Natural killer cell (primary cell): ENCODE results near the gene FEM1B. TPM values are rescaled to one million over a fixed set of nuclear protein-coding genes. Genes with fewer than 3 reads are reported as not detected.

Experiments used
- ATAC-seq, 3 donors: fragments of 150-1000 bp in 2 of 3; fragments of 200-7000 bp in 1 of 3; cut with Tn5 transposase; 1 replicate in 1 of 3; 2 replicates in 2 of 3; pipeline ENCODE4 v1.10.0; 2021; ENCODE audit warnings: mild to moderate bottlenecking in 2 of 3, moderate library complexity in 2 of 3
- DNase-seq, 2 donors: peaks; one replicate each; pipeline versions ENCODE4 v3.0.0 to v3.0.0-alpha.2; 2013 to 2021; ENCODE audit warnings: mixed read lengths in 1 of 2
- H3K27ac ChIP-seq: one replicate; pipeline ENCODE4 v1.5.1; 2013; ENCODE audit warnings: mild to moderate bottlenecking, low read length
- H3K27me3 ChIP-seq: one replicate; pipeline ENCODE4 v1.6.1; 2013; ENCODE audit warnings: low read length; ENCODE audit not compliant: control insufficient read depth, insufficient read depth
- H3K36me3 ChIP-seq: one replicate; pipeline ENCODE4 v1.6.1; 2013; ENCODE audit warnings: low read length; ENCODE audit not compliant: control insufficient read depth, insufficient read depth
- H3K4me1 ChIP-seq: one replicate; pipeline ENCODE4 v1.6.1; 2013; ENCODE audit warnings: low read length; ENCODE audit not compliant: control insufficient read depth, insufficient read depth
- H3K4me3 ChIP-seq: one replicate; pipeline ENCODE4 v1.5.1; 2013; ENCODE audit warnings: low read length
- H3K9me3 ChIP-seq: one replicate; pipeline ENCODE4 v1.6.1; 2013; ENCODE audit warnings: low read length; ENCODE audit not compliant: control insufficient read depth, insufficient read depth
- H3K27ac Mint-ChIP-seq, 2 donors: one replicate each; pipeline ENCODE4 v1.8.0; 2022; ENCODE audit warnings: mild to moderate bottlenecking in 2 of 2, mixed read lengths in 2 of 2, moderate library complexity in 1 of 2
- H3K27me3 Mint-ChIP-seq, 2 donors: one replicate each; pipeline ENCODE4 v1.8.0; 2022; ENCODE audit warnings: low read depth in 2 of 2, mixed read lengths in 2 of 2
- H3K36me3 Mint-ChIP-seq: one replicate; pipeline ENCODE4 v1.8.0; 2022; ENCODE audit warnings: mixed read lengths
- H3K4me1 Mint-ChIP-seq, 2 donors: one replicate each; pipeline ENCODE4 v1.8.0; 2022; ENCODE audit warnings: mixed read lengths in 2 of 2
- H3K4me3 Mint-ChIP-seq: one replicate; pipeline ENCODE4 v1.8.0; 2022; ENCODE audit warnings: mild to moderate bottlenecking, moderate library complexity, mixed read lengths
- H3K9me3 Mint-ChIP-seq, 2 donors: one replicate each; pipeline ENCODE4 v1.8.0; 2022; ENCODE audit warnings: mixed read lengths in 2 of 2
- WGBS: methylation state at CpG from one replicate; pipeline ENCODE4 v1.1.7; 2013; ENCODE audit warnings: missing lambda C conversion rate; ENCODE audit not compliant: insufficient coverage; 5-methylcytosine and 5-hydroxymethylcytosine counted together
- intact Hi-C: fragments of 100-400 bp; cut with micrococcal nuclease; formaldehyde crosslinking; loops from one replicate; pipeline ENCODE4 v1.14.2; 2022
- total RNA-seq, 4 donors: library from RNA; stranded (reverse); fragments of 120-200 nt in 1 of 4; gene quantifications; one replicate each; pipeline versions ENCODE4 v1.2.3 to v1.2.4, GENCODE V29; 2013 to 2022
- TF ChIP-seq, protein P1 (sequence below): fragments of 200-600 bp; IDR thresholded peaks from one replicate; pipeline ENCODE4 v1.8.0; 2022; ENCODE audit warnings: antibody characterized with exemption

Gene FEM1B
- total RNA-seq, 3 donors from 2014 or later (not counting 1 experiment from before 2014, with no cell fraction given): 57.4 to 73.5 (median 67.9) TPM

DNA sequence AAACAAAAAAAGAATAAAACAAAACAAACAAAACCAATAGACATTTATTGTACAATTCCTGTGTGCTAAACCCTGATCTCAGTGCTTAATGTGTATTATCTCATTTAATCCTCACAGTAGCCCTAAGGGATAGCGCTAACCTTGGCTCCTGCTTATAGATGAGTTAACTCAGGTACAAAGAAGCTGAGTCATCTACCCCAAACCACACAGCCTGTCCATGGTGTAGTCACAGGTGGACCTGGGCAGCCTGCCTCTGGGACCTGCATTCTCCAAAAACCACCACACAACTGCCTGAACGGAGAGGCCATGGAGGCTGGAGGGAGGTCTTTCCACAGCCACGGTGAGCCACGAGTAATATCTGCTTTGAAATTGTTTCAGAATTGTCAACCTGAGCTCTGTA lies 42.5 kb upstream of the FEM1B start:
- H3K9me3 ChIP-seq: no peaks in the 10 kb centered on the region
- H3K27me3 ChIP-seq: no peaks in the 10 kb centered on the region
- H3K27me3 Mint-ChIP-seq: peaks cover 9 to 20% of the 10 kb centered on the region in 2 donors
- H3K36me3 ChIP-seq: no peaks in the 10 kb centered on the region
- WGBS: 72% methylated on average over 4 of the region's 4 CpGs
- TF ChIP-seq, protein P1, sequence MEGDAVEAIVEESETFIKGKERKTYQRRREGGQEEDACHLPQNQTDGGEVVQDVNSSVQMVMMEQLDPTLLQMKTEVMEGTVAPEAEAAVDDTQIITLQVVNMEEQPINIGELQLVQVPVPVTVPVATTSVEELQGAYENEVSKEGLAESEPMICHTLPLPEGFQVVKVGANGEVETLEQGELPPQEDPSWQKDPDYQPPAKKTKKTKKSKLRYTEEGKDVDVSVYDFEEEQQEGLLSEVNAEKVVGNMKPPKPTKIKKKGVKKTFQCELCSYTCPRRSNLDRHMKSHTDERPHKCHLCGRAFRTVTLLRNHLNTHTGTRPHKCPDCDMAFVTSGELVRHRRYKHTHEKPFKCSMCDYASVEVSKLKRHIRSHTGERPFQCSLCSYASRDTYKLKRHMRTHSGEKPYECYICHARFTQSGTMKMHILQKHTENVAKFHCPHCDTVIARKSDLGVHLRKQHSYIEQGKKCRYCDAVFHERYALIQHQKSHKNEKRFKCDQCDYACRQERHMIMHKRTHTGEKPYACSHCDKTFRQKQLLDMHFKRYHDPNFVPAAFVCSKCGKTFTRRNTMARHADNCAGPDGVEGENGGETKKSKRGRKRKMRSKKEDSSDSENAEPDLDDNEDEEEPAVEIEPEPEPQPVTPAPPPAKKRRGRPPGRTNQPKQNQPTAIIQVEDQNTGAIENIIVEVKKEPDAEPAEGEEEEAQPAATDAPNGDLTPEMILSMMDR: no peak
- no peaks in the 10 kb centered on the region for H3K9me3 Mint-ChIP-seq
- intact Hi-C loops: no loop called here
- DNase-seq: no peak
- no peak overlapping the region for H3K27ac ChIP-seq
- no peak overlapping the region for H3K27ac Mint-ChIP-seq
- H3K4me3 Mint-ChIP-seq: no peak overlapping the region
- H3K4me1 Mint-ChIP-seq: peaks cover 3 to 4% of the 10 kb centered on the region in 2 donors
- H3K4me3 ChIP-seq: no peak overlapping the region
- H3K4me1 ChIP-seq: peaks cover 8% of the 10 kb centered on the region
- no peaks in the 10 kb centered on the region for H3K36me3 Mint-ChIP-seq
- no peak for ATAC-seq

DNA sequence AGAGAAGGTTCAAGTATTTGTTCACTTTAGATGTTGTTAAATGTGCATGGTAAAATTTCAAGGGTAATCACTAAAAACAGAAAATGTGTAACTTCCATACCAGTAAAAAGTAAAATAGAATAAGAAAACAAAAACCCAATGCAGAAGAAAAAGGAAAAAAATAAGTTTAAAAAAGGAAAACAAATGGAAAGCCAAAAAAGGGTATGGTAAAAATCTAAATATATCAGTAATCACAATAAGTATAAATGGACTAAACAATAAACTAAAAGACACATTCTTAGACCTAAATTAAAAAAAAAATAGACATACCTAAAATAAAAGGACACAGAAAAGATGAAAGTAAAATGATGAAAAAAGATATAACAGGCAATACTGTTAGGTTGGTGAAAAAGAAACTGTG lies 38.5 kb upstream of the FEM1B start:
- no peaks in the 10 kb centered on the region for H3K9me3 Mint-ChIP-seq
- Histone ChIP-seq H3K36me3 (no peaks in the 10 kb centered on the region), H3K9me3 (no peaks in the 10 kb centered on the region)

DNA sequence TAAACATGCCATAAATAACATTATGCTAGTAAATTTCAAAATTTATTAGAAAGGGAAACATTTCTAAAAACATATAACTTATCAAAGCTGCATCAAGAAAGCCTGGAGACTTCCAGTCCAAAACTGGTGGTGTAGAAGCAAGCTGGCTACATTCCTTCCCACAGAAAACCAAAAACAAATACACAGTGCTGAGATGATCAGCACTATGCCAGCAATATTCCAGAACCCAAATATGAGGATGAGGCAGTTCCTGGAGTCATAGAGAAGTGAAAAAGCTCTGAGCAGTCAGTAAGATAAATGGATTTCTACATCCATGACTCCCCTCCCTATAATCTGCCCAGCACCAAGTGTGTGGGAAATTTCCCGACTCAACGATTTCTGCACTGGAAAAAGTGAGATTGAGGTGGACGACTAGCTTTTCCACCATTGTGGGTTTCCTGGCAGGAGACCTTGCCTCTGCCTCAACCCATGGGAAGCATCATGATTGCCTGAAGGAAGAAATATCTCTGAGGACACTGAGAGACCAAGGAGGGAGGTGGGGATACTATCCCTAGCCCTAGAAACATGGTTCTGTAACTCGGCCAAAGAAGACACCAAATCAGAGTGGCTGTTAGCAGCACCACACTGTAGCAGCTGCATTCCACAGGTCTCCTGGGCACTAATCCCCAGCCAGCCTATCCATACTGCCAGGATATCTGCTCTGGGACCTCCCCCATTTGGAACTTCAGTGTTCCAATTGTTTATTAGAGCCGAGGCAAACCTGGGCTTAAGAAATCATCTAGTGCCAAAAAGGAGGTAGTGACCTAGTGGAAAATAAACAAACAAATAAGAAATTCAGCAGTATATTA lies 36.2 kb upstream of the FEM1B start:
- Mint-ChIP-seq H3K4me3 (no peak overlapping the region), H3K36me3 (peaks cover 18% of the 10 kb centered on the region), H3K9me3 (no peaks in the 10 kb centered on the region), H3K4me1 (no peaks in the 10 kb centered on the region), H3K27ac (no peak overlapping the region), H3K27me3 (peaks cover 8 to 34% of the 10 kb centered on the region in 2 donors)
- TF ChIP-seq, protein P1: no peak
- Histone ChIP-seq H3K4me3 (no peak overlapping the region), H3K27me3 (no peaks in the 10 kb centered on the region), H3K4me1 (no peaks in the 10 kb centered on the region), H3K9me3 (no peaks in the 10 kb centered on the region), H3K36me3 (no peaks in the 10 kb centered on the region), H3K27ac (no peak overlapping the region)
- ATAC-seq (no peak), DNase-seq (no peak)
- WGBS: 84% methylated on average over 5 of the region's 5 CpGs
- intact Hi-C loops: no loop called here

More for the DNA sequence above, 38.5 kb upstream of the FEM1B start:
- DNase-seq (no peak), ATAC-seq (no peak)
- no peaks in the 10 kb centered on the region for H3K27me3 ChIP-seq
- no peak overlapping the region for H3K27ac Mint-ChIP-seq
- no peaks in the 10 kb centered on the region for H3K4me1 Mint-ChIP-seq
- TF ChIP-seq, protein P1: no peak
- no peaks in the 10 kb centered on the region for H3K4me1 ChIP-seq
- H3K4me3 Mint-ChIP-seq: no peak overlapping the region
- H3K27ac ChIP-seq: no peak overlapping the region
- intact Hi-C loops: no loop called here
- peaks cover 10 to 34% of the 10 kb centered on the region in 2 donors for H3K27me3 Mint-ChIP-seq
- peaks cover 8% of the 10 kb centered on the region for H3K36me3 Mint-ChIP-seq
- H3K4me3 ChIP-seq: no peak overlapping the region

DNA sequence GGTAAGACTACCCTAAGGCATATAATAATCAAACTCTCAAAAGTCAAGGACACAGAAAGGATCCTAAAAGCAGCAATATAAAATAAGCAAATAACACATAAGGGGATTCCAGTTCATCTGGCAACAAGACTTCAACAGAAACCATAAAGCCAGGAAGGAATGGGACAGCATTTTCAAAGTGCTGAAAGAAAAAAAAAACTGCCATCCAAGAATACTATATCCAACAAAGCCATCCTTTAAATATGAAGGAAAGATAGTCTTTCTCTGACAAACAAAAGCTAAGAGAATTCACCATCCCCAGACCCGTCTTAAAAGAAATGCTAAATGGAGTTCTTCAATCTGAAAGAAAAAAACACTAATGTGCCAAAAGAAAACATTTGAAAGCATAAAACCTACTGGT lies 33.3 kb upstream of the FEM1B start:
- H3K9me3 Mint-ChIP-seq: no peaks in the 10 kb centered on the region
- ATAC-seq (no peak), DNase-seq (no peak)
- H3K4me1 Mint-ChIP-seq: no peaks in the 10 kb centered on the region
- no peak overlapping the region for H3K4me3 Mint-ChIP-seq
- TF ChIP-seq, protein P1: no peak
- no peak overlapping the region for H3K27ac Mint-ChIP-seq
- Histone ChIP-seq H3K27me3 (no peaks in the 10 kb centered on the region), H3K36me3 (no peaks in the 10 kb centered on the region), H3K4me1 (no peaks in the 10 kb centered on the region), H3K27ac (no peak overlapping the region), H3K4me3 (no peak overlapping the region), H3K9me3 (no peaks in the 10 kb centered on the region)
- 100% methylated on average over 1 of the region's 1 CpG for WGBS
- intact Hi-C loops: no loop called here
- H3K36me3 Mint-ChIP-seq: peaks cover 18% of the 10 kb centered on the region
- peaks cover 14 to 45% of the 10 kb centered on the region in 2 donors for H3K27me3 Mint-ChIP-seq
